Measurements from ENCODE around the gene SS18L1.

The SS18L1 gene

DNA sequence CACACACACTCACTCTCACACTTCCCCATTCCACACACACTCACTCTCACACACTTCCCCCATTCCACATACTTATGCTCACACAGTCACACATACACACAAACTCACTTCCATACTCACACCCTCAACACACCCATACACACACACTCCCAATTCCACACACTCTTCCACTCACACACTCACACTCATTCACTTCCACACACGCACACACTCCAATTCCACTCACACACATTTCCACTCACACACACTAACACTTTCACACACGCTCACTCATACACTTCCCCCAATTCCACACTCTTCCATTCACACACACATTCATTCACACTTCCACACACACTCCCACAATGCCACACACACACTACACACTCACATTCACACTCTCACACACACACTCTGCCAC, 86.7 kb downstream of the SS18L1 start:
- no peak for DNase-seq

DNA sequence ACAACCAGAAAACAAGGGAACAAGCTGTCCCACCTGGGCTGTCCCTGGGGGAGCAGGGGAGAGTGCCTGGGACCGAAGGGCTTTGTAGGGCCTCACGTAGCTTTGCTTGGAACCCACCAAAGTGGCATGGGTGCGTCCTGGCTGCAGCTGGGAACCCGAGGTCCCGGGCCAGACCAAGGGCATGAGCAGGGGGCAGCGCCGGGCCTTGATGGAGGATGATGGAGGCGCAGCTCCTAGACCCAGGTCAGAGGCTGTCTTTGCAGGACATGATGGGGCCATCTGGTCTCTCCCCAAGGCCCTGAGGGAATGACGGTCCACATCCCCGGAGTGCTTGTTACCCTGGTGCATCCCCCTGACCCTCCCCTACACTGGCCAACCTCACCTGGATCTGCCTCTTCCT, 87.1 kb downstream of the SS18L1 start:
- no peak for DNase-seq

- no peak for DNase-seq
Measured at GRCh38 chr20:62231292-62231691, 87.7 kb downstream of the SS18L1 start.

Data from GDM1 (cell line).